Sciatic nerve (tissue), 2 donors: Measurements from ENCODE around the gene DISC1. TPM values are rescaled to one million over a fixed set of nuclear protein-coding genes. Genes with fewer than 3 reads are reported as not detected.
A peak's percentile ranks its signal among the peaks of the same experiment; 100 is the strongest.
"Not testable (repeated sequence)": the region's sequence is repeated elsewhere in the genome, so short reads cannot be mapped to it uniquely, and the experiment has no call there.

Experiments
- ATAC-seq: fragments of 200-7000 bp; cut with Tn5 transposase; one replicate; pipeline ENCODE4 v1.9.1; 2020; ENCODE audit warnings: mild to moderate bottlenecking, moderate library complexity
- DNase-seq: peaks from one replicate; pipeline ENCODE4 v3.0.0-alpha.2; 2020; ENCODE audit warnings: low spot score
- intact Hi-C: fragments of 100-400 bp; cut with DNase I; formaldehyde crosslinking; loops from one replicate; pipeline ENCODE4 v1.14.2; 2022
- total RNA-seq: library from RNA; stranded (reverse); fragmentation: NEBNext Ultra II Directional; extraction: Animal tissue kit (Norgen Biotek cat#: 25700); gene quantifications from one replicate; pipeline ENCODE4 v1.2.1, GENCODE V29; 2021
- donor health status: DM: no; HTN: no; CAD: no.
- donor health status: DM: no; HTN: no; CAD: no.

Gene DISC1
- 34.5 TPM for total RNA-seq

DNA sequence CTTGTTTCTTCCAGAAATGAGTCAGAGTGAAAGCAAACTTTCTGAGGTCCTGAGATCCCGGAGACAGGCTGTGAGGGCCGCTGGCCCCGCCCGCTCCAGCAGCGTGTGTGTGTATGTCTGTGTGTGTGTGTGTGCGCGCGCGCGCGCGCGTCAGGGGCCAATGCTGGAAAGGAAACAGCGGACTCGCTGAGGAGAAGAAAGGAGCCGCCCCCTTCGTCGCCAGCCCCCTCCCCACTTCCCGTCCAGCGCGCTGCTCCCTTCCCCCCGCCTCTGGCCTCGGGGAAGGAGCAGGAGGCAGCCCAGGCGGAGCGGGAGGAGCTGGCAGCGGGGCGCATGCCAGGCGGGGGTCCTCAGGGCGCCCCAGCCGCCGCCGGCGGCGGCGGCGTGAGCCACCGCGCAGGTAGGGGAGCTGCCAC lies at the start of gene DISC1:
TSS of gene DISC1 (plus strand) at position 256 of the 416 bp plus-strand sequence. CDS start at position 334, 78 bp downstream.
- ATAC-seq (peak; percentile 93), DNase-seq (peak; percentile 90)
- intact Hi-C loops = no loop called here

DNA sequence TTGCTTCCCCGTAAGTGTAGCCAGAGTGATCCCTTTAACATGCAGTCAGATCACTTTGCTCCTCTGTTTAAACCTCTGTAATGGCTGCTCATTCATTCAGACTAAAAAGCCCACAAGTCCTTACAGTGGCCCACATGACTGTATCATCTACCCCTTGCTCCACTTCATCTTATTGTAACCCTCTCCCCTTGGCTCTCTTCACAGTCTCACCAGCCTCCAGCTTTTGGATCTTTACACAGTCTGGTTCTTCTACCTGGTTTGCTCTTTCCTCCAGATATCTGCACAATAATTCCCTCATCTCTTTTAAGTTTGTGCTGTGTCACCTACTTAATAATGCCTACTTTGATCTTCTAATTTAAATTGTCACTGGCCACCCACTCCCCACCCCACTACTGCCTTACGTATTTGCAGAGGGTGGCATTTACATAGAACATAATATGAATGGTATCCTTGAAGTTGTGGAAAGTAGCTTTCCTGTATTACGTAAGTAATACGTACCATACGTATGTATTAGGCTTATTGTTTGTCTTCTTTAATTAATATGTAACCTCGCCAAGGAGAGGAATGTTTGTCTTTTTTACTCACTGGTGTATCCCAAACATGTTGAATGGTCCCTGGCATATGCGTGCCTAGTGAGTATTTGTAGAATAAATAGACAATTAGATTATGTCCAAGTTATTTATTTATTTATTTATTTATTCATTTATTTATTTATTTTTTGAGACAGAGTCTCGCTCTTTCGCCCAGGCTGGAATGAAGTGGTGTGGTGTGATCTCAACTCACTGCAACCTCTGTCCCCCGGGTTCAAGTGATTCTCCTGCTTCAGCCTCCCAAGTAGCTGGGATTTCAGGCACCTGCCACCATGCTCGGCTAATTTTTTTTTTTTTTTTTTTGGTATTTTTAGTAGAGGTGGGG lies 49.5 kb upstream of the DISC1 start:
- no peak for DNase-seq
- intact Hi-C loops = no loop called here
- ATAC-seq = no peak

GRCh38 chr1:231580874-231581273 lies 45.7 kb upstream of the DISC1 start:
- ATAC-seq (no peak), DNase-seq (no peak)
- intact Hi-C loops = no loop called here

DNA sequence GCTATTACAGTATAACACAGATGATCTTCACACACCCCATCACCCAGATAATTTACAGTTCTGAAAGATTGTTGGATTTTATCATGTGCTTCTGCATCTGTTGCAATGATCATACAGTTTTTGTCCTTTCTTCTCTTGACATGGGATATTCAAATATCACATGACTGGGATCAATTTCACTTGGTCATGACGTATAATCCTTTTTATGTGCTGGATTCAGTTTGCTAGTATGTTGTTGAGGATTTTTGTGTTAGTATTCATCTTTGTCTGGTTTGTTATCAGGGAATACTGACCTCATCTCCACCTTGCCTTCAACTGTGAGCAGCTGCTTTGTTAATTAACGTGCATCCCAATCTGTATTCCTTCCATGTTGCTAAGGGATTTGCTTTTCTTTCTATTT lies 44.7 kb upstream of the DISC1 start:
- DNase-seq = no peak
- intact Hi-C loops = no loop called here
- no peak for ATAC-seq

- ATAC-seq (no peak), DNase-seq (no peak)
- intact Hi-C loops = no loop called here
These were observed 43.2 kb upstream of the DISC1 start for GRCh38 chr1:231583376-231583775.

DNA sequence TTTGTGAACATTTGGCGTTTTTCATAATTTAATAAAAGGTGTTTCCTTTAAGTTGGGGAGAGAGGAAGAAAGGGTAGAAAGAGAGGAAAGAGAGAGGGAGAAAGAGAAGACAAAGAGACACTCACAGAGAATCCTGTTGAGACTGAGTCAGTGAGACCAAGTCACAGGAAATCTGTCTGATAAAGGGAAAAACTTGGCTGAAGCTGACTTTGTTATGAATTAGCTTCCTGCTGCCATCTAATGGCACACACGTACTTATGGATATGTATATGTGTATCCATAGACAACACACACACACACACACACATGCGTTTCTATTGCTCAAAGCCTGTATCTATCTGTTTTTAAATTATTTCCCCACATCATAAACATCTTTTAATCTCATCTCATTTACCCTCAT lies 42.5 kb upstream of the DISC1 start:
- no peak for ATAC-seq
- no peak for DNase-seq
- intact Hi-C loops = no loop called here

DNA sequence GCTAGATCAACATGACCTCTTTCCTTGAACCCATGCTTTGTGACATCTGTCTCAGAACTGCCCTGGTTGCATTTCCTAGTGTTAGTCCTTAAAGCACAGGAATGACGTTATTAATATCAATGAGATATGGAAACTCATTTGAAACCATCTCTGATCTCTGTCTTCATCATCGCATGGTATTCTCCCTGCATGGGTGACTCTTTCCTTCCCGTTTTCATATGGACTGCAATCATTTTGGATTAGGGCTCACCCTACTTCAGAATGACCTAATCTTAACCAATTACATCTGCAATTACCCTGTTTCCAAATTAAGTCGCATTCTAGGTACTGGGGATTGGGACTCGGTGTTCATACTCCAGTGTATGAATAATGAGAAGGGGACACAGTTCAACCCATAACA lies 41.7 kb upstream of the DISC1 start:
- intact Hi-C loops = no loop called here
- no peak for ATAC-seq
- DNase-seq = no peak

DNA sequence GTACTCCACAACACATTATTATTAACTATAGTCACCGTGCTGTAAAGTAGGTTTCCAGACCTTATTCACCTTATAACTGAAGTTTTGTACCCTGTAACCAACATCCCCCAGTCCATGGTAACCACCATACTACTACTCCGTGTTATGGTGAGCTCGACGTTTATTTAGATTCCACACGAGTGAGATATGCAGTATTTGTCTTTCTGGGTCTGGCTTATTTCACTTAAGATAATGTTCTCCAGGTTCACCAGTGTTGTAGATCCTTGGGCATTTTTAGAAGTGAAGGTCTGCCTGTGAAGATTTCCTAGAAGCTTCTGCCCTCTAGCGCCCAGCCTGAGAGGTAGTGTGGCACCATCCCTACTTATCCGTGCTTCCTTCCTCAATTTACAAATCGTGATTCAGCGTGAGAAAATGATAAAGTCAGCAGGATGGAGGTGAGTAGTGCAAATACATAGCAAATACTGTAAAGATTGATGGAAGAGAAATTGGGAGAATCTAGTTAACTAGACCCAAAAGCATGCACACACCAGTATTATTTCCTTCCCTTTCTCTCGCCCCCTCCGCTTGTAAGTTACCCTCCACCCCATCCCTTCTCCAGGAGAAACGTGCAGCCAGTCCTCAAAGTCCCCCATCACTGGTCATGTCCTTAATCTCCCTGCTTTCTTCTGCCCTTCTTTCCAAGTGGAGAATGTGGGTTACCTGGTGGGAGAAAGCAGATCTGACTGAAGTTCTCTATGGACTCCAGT lies 36.0 kb upstream of the DISC1 start:
- DNase-seq = peak; percentile 69
- peak; percentile 82 for ATAC-seq
- intact Hi-C loops = no loop called here

GRCh38 chr1:231591466-231591865 lies 35.1 kb upstream of the DISC1 start:
- ATAC-seq (no peak), DNase-seq (no peak)
- intact Hi-C loops = no loop called here

DNA sequence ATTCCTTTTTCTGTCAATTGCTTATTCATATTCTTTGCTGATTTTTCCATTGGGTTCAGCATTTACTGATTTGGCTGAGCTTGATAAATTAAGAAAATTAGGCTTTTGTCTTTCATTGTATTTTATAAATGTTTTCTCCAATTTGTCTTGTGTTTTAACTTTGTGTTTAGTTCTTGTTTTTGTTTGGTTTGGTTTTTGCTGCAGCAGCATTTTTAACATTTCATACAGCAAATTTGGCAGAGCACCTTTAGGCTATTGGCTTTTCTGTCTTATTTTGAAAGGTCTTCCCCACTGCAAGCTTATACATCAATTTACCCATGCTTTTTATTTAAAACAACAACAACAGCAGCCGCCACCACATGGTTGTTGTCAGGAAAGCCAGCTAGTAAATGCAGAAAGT lies 33.8 kb upstream of the DISC1 start:
- ATAC-seq (no peak), DNase-seq (no peak)
- intact Hi-C loops = no loop called here

GRCh38 chr1:231593264-231593663 lies 33.3 kb upstream of the DISC1 start:
- ATAC-seq, intact Hi-C loops, DNase-seq: not testable (repeated sequence)

DNA sequence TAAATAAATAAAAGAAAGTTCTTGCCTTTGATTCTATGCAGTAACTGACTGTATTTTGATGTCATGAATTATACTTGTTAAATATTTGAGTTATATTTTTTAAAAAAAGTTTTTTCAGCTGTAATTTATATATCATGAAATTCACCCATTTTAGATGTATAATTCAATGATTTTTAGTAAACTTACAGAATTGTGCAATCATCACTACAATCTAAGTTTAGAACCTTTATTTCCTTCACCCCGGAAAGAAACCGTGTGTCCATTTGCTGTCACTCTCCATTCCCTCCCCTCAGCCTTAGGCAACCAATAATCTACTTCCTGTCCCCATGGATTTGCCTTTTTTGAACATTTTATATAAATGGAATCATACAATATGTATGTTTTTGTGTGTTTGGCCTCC lies 32.5 kb upstream of the DISC1 start:
- ATAC-seq = no peak
- intact Hi-C loops = no loop called here
- DNase-seq = no peak

DNA sequence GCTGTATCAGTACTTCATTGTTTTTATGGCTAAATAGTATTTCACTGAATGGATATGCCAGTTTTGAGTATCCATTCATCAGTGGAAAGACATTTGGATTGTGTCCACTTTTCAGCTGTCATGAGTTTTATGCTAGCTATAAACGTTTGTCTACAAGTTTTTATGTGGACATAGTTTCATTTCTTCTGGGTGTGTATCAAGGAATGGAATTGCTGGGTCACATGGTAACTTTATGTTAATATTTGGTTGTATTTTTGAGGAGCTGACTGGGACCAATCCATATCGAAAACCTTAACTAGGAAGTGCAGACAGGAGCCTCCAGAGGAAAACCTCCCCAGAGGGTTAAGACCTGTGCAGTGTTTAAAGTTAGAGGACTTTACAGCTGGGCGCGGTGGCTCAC lies 31.8 kb upstream of the DISC1 start:
- intact Hi-C loops = no loop called here
- DNase-seq (no peak), ATAC-seq (no peak)

GRCh38 chr1:231596337-231596791 lies 30.2 kb upstream of the DISC1 start:
- no peak for DNase-seq
- intact Hi-C loops = no loop called here
- ATAC-seq = no peak

DNA sequence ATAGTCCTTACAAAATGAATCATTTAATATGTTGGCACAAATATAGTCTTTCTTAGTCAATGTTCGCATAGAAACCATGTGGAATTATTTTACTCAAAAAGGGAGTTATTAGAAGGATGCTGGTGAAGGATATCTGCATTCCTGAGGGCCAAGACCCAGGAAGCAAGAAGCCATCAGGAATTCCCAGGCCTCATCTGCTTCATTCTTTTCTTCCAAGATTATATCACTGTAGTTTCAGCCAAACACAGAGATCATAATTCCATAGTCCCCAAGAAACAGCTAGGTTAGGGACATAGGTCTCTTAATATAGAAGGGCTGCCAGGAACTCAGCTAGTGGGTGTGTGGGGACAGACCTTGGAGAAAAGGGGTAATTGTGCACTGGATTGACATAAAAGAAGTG lies 28.6 kb upstream of the DISC1 start:
- intact Hi-C loops = no loop called here
- DNase-seq = no peak
- ATAC-seq = no peak

DNA sequence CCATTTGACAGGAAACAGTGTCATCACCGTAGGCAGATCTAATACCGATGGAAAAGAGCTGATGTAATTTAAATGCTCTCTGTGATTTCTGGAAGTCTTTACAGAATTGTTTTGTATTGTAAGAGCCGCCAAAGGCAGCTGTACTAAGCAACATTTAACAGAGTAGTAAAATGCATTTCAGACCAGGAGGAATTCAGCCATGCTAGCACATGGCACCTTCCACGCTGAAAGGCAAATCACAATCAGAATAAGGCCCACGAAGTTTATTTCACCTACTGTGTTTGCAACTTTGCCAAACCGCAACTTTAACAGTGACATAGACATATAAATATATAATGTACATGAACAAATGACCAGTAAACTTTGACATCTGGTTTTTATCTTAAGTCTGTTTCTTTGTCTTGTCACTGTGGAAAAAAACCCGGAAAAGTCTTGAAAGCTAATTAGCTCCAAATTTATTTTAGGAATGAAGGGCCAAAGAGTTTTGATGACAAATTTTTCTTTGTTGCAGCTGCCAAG lies 26.1 kb upstream of the DISC1 start:
- no peak for ATAC-seq
- DNase-seq = no peak
- intact Hi-C loops = loop anchor here (5.0 kb wide), 1 partner anchor 243 kb away; no protein-coding TSS in a partner anchor

DNA sequence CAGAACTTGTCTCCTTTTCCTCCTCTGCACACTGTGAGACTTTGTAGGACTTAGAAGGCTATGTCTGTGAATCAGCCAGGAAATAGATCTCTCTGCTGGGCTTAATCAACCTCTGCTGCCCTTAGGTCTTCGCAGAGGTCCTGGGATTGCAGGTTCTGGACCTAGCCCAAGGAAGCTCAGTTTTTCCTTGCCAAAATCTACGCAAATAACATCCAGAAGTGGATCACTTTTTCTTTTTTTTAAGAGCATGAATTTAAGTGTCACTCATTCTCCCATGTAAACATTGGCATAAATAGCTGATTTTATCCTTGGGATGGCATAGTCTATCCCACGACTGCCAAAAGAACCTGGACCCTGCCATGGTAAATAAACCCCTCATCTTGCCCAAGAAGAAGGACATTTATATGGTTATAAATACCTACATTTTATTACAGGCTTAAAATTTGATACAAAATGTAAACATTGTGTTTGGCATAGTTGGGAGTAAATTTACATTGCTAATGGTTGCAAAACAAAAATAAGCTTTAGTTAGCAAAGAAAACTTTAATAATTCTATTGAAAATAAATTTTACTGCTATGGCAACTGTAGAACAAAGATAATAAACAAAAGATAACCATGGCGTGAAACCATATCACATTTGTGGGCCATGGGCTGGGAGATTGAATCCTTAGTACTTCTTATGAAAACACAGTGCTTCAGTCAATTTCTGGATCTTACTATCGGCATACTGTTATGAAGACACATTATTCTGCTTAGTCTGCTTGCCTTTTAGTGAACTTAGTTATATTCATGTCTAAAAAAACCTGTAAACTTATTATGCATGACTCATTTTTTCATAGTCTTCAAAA lies 24.5 kb upstream of the DISC1 start:
- no peak for DNase-seq
- peak; percentile 78 for ATAC-seq
- intact Hi-C loops = loop anchor here (5.0 kb wide), 1 partner anchor 245 kb away; no protein-coding TSS in a partner anchor

DNA sequence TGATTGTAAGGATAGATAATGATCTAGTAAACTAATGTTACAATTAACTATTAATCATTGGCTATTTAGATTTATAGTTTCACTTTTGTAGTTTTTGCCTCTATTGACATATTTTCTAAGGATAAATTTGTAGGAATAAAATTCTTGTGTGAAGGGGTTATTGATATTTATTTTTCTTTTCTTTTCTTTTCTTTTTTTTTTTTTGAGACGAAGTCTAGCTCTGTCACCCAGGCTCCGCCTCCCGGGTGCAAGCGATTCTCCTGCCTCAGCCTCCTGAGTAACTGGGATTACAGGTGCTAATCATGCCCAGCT lies 24.0 kb upstream of the DISC1 start:
- no peak for DNase-seq
- ATAC-seq = no peak
- intact Hi-C loops = loop anchor here (5.0 kb wide), 1 partner anchor 245 kb away; no protein-coding TSS in a partner anchor
